GM19043 (cell line): ENCODE data around the gene PPP1CC.

ENCODE experiments used
- ATAC-seq: cut with Tn5 transposase; IDR thresholded peaks from one replicate; pipeline ENCODE4 v1.9.1; 2021; ENCODE audit warnings: low read depth; ENCODE audit not compliant: unreplicated experiment

Gene PPP1CC

GRCh38 chr12:110689281-110690126 is 53.2 kb downstream of the PPP1CC start:
- peak; percentile 49 for ATAC-seq

GRCh38 chr12:110688446-110689280 is 54.0 kb downstream of the PPP1CC start, which contains the start of gene HVCN1:
TSS of gene HVCN1 (minus strand) at chr12:110689115. CDS start at chr12:110683245, 5,870 bp downstream.
- ATAC-seq, result no peak

GRCh38 chr12:110687396-110688169 is 55.1 kb downstream of the PPP1CC start:
- ATAC-seq, result no peak

GRCh38 chr12:110686294-110686903 is 56.3 kb downstream of the PPP1CC start:
- no peak for ATAC-seq

- ATAC-seq, result no peak
These were observed 58.3 kb downstream of the PPP1CC start for GRCh38 chr12:110684312-110684836.

GRCh38 chr12:110683888-110684287 is 58.8 kb downstream of the PPP1CC start:
- no peak for ATAC-seq

GRCh38 chr12:110680032-110680431 is 62.7 kb downstream of the PPP1CC start:
- no peak for ATAC-seq

GRCh38 chr12:110679201-110679600 is 63.5 kb downstream of the PPP1CC start:
- no peak for ATAC-seq

GRCh38 chr12:110677982-110678381 is 64.7 kb downstream of the PPP1CC start:
- ATAC-seq, result no peak

GRCh38 chr12:110677206-110677911 is 65.3 kb downstream of the PPP1CC start:
- ATAC-seq, result peak; percentile 86

GRCh38 chr12:110676171-110676570 is 66.5 kb downstream of the PPP1CC start:
- ATAC-seq, result no peak

- no peak for ATAC-seq
These were observed 72.5 kb downstream of the PPP1CC start for GRCh38 chr12:110670161-110670701.
